Central memory CD8-positive, alpha-beta T cell (primary cell): ENCODE results near the gene PLAAT4.
A peak's percentile ranks its signal among the peaks of the same experiment; 100 is the strongest.
"Not testable (repeated sequence)": the region's sequence is repeated elsewhere in the genome, so short reads cannot be mapped to it uniquely, and the experiment has no call there.

Source experiments
- ATAC-seq: fragments of 150-1000 bp; cut with Tn5 transposase; replicated peaks from 2 replicates; pipeline ENCODE4 v1.10.0; 2022; ENCODE audit warnings: mild to moderate bottlenecking, moderate FRiP score, moderate number of reproducible peaks; ENCODE audit not compliant: poor library complexity, severe bottlenecking; ENCODE audit errors: extremely low read depth
- DNase-seq, 2 donors: peaks; one replicate each; pipeline ENCODE4 v3.0.0; 2021; ENCODE audit warnings: low spot score in 2 of 2
- H3K27ac Mint-ChIP-seq: one replicate; pipeline ENCODE4 v1.8.0; 2022; ENCODE audit warnings: low read depth, mild to moderate bottlenecking, moderate library complexity, mixed read lengths
- H3K27me3 Mint-ChIP-seq: one replicate; pipeline ENCODE4 v1.8.0; 2022; ENCODE audit warnings: mixed read lengths
- H3K36me3 Mint-ChIP-seq: one replicate; pipeline ENCODE4 v1.8.0; 2022; ENCODE audit warnings: mild to moderate bottlenecking, moderate library complexity, mixed read lengths; ENCODE audit not compliant: insufficient read depth
- H3K4me1 Mint-ChIP-seq: one replicate; pipeline ENCODE4 v1.8.0; 2022; ENCODE audit warnings: mixed read lengths
- H3K4me3 Mint-ChIP-seq: one replicate; pipeline ENCODE4 v1.8.0; 2022; ENCODE audit warnings: mild to moderate bottlenecking, moderate library complexity, mixed read lengths
- H3K9me3 Mint-ChIP-seq: one replicate; pipeline ENCODE4 v1.8.0; 2022; ENCODE audit warnings: mixed read lengths

The PLAAT4 gene

GRCh38 chr11:63569570-63569969, 33.0 kb downstream of the PLAAT4 start:
- peak overlapping the region; percentile 96 for H3K27ac Mint-ChIP-seq
- DNase-seq (no peak), ATAC-seq (no peak)
- no peak overlapping the region for H3K4me3 Mint-ChIP-seq
- H3K4me1 Mint-ChIP-seq, result peaks cover 39% of the 10 kb centered on the region
- no peaks in the 10 kb centered on the region for H3K27me3 Mint-ChIP-seq
- H3K9me3 Mint-ChIP-seq, result no peaks in the 10 kb centered on the region
- peaks cover 16% of the 10 kb centered on the region for H3K36me3 Mint-ChIP-seq

GRCh38 chr11:63572026-63572688, 35.5 kb downstream of the PLAAT4 start:
- Mint-ChIP-seq H3K27ac (peak overlapping the region; percentile 96), H3K9me3 (no peaks in the 10 kb centered on the region), H3K36me3 (peaks cover 9% of the 10 kb centered on the region), H3K4me3 (no peak overlapping the region), H3K4me1 (peaks cover 38% of the 10 kb centered on the region), H3K27me3 (no peaks in the 10 kb centered on the region)
- ATAC-seq (no peak), DNase-seq (no peak)

- peaks cover 5% of the 10 kb centered on the region for H3K36me3 Mint-ChIP-seq
- H3K9me3 Mint-ChIP-seq, result no peaks in the 10 kb centered on the region
- ATAC-seq, result peak; percentile 76
Measured at GRCh38 chr11:63573881-63574855, 37.6 kb downstream of the PLAAT4 start.

GRCh38 chr11:63574856-63575602, 38.4 kb downstream of the PLAAT4 start:
- Mint-ChIP-seq H3K27me3 (no peaks in the 10 kb centered on the region), H3K4me3 (peak overlapping the region; percentile 72), H3K27ac (peak overlapping the region; percentile 96), H3K36me3 (peaks cover 5% of the 10 kb centered on the region), H3K4me1 (peaks cover 32% of the 10 kb centered on the region), H3K9me3 (no peaks in the 10 kb centered on the region)
- DNase-seq (no peak), ATAC-seq (no peak)

More at GRCh38 chr11:63573881-63574855, 37.6 kb downstream of the PLAAT4 start:
- peak overlapping the region; percentile 72 for H3K4me3 Mint-ChIP-seq
- H3K27me3 Mint-ChIP-seq, result no peaks in the 10 kb centered on the region
- peak overlapping the region; percentile 96 for H3K27ac Mint-ChIP-seq
- H3K4me1 Mint-ChIP-seq, result peaks cover 32% of the 10 kb centered on the region
- no peak for DNase-seq

GRCh38 chr11:63578882-63579281, 42.3 kb downstream of the PLAAT4 start:
- not testable (repeated sequence) for H3K36me3 Mint-ChIP-seq, H3K27ac Mint-ChIP-seq, ATAC-seq, DNase-seq, H3K27me3 Mint-ChIP-seq, H3K9me3 Mint-ChIP-seq, H3K4me3 Mint-ChIP-seq
- H3K4me1 Mint-ChIP-seq, result peaks cover 45% of the 10 kb centered on the region

GRCh38 chr11:63581224-63581623, 44.6 kb downstream of the PLAAT4 start:
- H3K27ac Mint-ChIP-seq, result peak overlapping the region; percentile 88
- not testable (repeated sequence) for H3K9me3 Mint-ChIP-seq, DNase-seq, H3K4me3 Mint-ChIP-seq, H3K27me3 Mint-ChIP-seq, ATAC-seq
- peaks cover 12% of the 10 kb centered on the region for H3K36me3 Mint-ChIP-seq
- H3K4me1 Mint-ChIP-seq, result peaks cover 27% of the 10 kb centered on the region

- H3K27me3 Mint-ChIP-seq, result no peaks in the 10 kb centered on the region
- peaks cover 7% of the 10 kb centered on the region for H3K9me3 Mint-ChIP-seq
- DNase-seq, result no peak
- ATAC-seq, result no peak
- H3K36me3 Mint-ChIP-seq, result peaks cover 17% of the 10 kb centered on the region
- peaks cover 27% of the 10 kb centered on the region for H3K4me1 Mint-ChIP-seq
- peak overlapping the region; percentile 88 for H3K27ac Mint-ChIP-seq
- H3K4me3 Mint-ChIP-seq, result peak overlapping the region; percentile 42
Measured at GRCh38 chr11:63583357-63583677, 46.7 kb downstream of the PLAAT4 start.

- H3K27ac Mint-ChIP-seq, result no peak overlapping the region
- ATAC-seq, result no peak
- H3K4me3 Mint-ChIP-seq, result no peak overlapping the region
- H3K4me1 Mint-ChIP-seq, result peaks cover 29% of the 10 kb centered on the region
- peaks cover 4% of the 10 kb centered on the region for H3K9me3 Mint-ChIP-seq
- no peaks in the 10 kb centered on the region for H3K27me3 Mint-ChIP-seq
- DNase-seq, result no peak
- H3K36me3 Mint-ChIP-seq, result peaks cover 24% of the 10 kb centered on the region
Measured at GRCh38 chr11:63586451-63587166, 50.0 kb downstream of the PLAAT4 start.

- H3K4me3 Mint-ChIP-seq, result no peak overlapping the region
- peaks cover 24% of the 10 kb centered on the region for H3K36me3 Mint-ChIP-seq
- peak overlapping the region; percentile 17 for H3K27ac Mint-ChIP-seq
- ATAC-seq (no peak), DNase-seq (no peak)
- no peaks in the 10 kb centered on the region for H3K27me3 Mint-ChIP-seq
- H3K4me1 Mint-ChIP-seq, result peaks cover 14% of the 10 kb centered on the region
- H3K9me3 Mint-ChIP-seq, result no peaks in the 10 kb centered on the region
Measured at GRCh38 chr11:63589000-63589399, 52.4 kb downstream of the PLAAT4 start.

GRCh38 chr11:63590024-63590788, 53.6 kb downstream of the PLAAT4 start:
- Mint-ChIP-seq H3K4me1 (peaks cover 19% of the 10 kb centered on the region), H3K27ac (no peak overlapping the region), H3K36me3 (peaks cover 24% of the 10 kb centered on the region), H3K27me3 (no peaks in the 10 kb centered on the region), H3K4me3 (no peak overlapping the region), H3K9me3 (no peaks in the 10 kb centered on the region)
- ATAC-seq (no peak), DNase-seq (no peak)

- Mint-ChIP-seq H3K9me3 (no peaks in the 10 kb centered on the region), H3K4me3 (no peak overlapping the region), H3K27ac (no peak overlapping the region), H3K4me1 (peaks cover 19% of the 10 kb centered on the region), H3K36me3 (peaks cover 30% of the 10 kb centered on the region), H3K27me3 (no peaks in the 10 kb centered on the region)
- DNase-seq, result no peak
- ATAC-seq, result no peak
Measured at GRCh38 chr11:63592975-63593395, 56.4 kb downstream of the PLAAT4 start.
